Vagina (tissue), 2 donors: Measurements from ENCODE around the gene ZNF479. TPM values are rescaled to one million over a fixed set of nuclear protein-coding genes. Genes with fewer than 3 reads are reported as not detected.
"Not testable (repeated sequence)": the region's sequence is repeated elsewhere in the genome, so short reads cannot be mapped to it uniquely, and the experiment has no call there.

ENCODE experiments used
- DNase-seq, 2 donors: peaks; one replicate each; pipeline ENCODE4 v3.0.0-alpha.2; 2017; ENCODE audit errors: extremely low spot score in 2 of 2
- H3K27ac ChIP-seq: fragments of 200-600 bp; sonication (generic); one replicate; pipeline ENCODE4 v1.5.1; 2019
- H3K27me3 ChIP-seq: fragments of 200-600 bp; sonication (generic); one replicate; pipeline ENCODE4 v1.5.1; 2019
- H3K36me3 ChIP-seq, 2 donors: fragments of 200-600 bp; sonication (generic); one replicate each; pipeline ENCODE4 v1.5.1; 2017 to 2019
- H3K4me1 ChIP-seq: fragments of 200-600 bp; sonication (generic); one replicate; pipeline ENCODE4 v1.5.1; 2019
- H3K4me3 ChIP-seq, 2 donors: fragments of 200-600 bp; sonication (generic); 1 replicate in 1 of 2; 2 replicates in 1 of 2; pipeline ENCODE4 v1.5.1; 2016 to 2019
- H3K9me3 ChIP-seq: fragments of 200-600 bp; sonication (generic); one replicate; pipeline ENCODE4 v1.5.1; 2019
- POLR2A ChIP-seq, 2 donors: fragments of 450-650 bp; IDR thresholded peaks; one replicate each; pipeline ENCODE4 v1.6.1; 2017; ENCODE audit warnings: antibody characterized with exemption in 2 of 2, mild to moderate bottlenecking in 2 of 2, moderate library complexity in 2 of 2
- POLR2AphosphoS5 ChIP-seq, 2 donors: sonication (generic); formaldehyde crosslinking; IDR thresholded peaks; one replicate each; pipeline ENCODE4 v1.9.0; 2017; ENCODE audit warnings: antibody characterized with exemption in 2 of 2, mild to moderate bottlenecking in 2 of 2, low read depth in 1 of 2; ENCODE audit not compliant: insufficient read depth in 1 of 2
- intact Hi-C: fragments of 100-400 bp; cut with DNase I; formaldehyde crosslinking; loops from one replicate; pipeline ENCODE4 v1.15.1; 2023
- total RNA-seq: library from RNA; depleted of rRNA; stranded (reverse); fragments of >200 nt; gene quantifications from one replicate; pipeline ENCODE4 v1.2.3, GENCODE V29; 2016
- TF ChIP-seq, protein P1 (sequence below), 3 experiments: fragments of 450-650 bp in 2 of 3; fragments of 200-600 bp in 1 of 3; sonication (generic) in 1 of 3; IDR thresholded peaks; one replicate each; pipeline ENCODE4 v1.5.1; 2017 to 2019; ENCODE audit warnings: antibody characterized with exemption in 3 of 3, mild to moderate bottlenecking in 2 of 3, moderate library complexity in 2 of 3

ZNF479 gene
- not detected for total RNA-seq

- H3K4me3 ChIP-seq, H3K27me3 ChIP-seq, H3K27ac ChIP-seq, H3K9me3 ChIP-seq, H3K36me3 ChIP-seq, intact Hi-C loops, DNase-seq, H3K4me1 ChIP-seq: not testable (repeated sequence)
These were observed at the start of gene ZNF479 for GRCh38 chr7:57132336-57132735. ZNF479 (minus strand) TSS chr7:57132436; CDS start chr7:57132324, 112 bp downstream.

GRCh38 chr7:57182031-57182430 is 49.8 kb upstream of the ZNF479 start:
- H3K9me3 ChIP-seq: peaks cover 9% of the 10 kb centered on the region
- H3K27ac ChIP-seq: no peak overlapping the region
- DNase-seq: no peak
- H3K27me3 ChIP-seq: no peaks in the 10 kb centered on the region
- intact Hi-C loops: no loop called here
- no peaks in the 10 kb centered on the region for H3K4me1 ChIP-seq
- no peak for TF ChIP-seq POLR2A (IDR thresholded peaks at IDR 0.05)
- TF ChIP-seq POLR2AphosphoS5 (IDR thresholded peaks at IDR 0.05; ENCODE audit: insufficient read depth in 1 of 2, low read depth in 1 of 2): no peak
- TF ChIP-seq, protein P1, sequence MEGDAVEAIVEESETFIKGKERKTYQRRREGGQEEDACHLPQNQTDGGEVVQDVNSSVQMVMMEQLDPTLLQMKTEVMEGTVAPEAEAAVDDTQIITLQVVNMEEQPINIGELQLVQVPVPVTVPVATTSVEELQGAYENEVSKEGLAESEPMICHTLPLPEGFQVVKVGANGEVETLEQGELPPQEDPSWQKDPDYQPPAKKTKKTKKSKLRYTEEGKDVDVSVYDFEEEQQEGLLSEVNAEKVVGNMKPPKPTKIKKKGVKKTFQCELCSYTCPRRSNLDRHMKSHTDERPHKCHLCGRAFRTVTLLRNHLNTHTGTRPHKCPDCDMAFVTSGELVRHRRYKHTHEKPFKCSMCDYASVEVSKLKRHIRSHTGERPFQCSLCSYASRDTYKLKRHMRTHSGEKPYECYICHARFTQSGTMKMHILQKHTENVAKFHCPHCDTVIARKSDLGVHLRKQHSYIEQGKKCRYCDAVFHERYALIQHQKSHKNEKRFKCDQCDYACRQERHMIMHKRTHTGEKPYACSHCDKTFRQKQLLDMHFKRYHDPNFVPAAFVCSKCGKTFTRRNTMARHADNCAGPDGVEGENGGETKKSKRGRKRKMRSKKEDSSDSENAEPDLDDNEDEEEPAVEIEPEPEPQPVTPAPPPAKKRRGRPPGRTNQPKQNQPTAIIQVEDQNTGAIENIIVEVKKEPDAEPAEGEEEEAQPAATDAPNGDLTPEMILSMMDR (IDR thresholded peaks at IDR 0.05): no peak
- no peak overlapping the region for H3K4me3 ChIP-seq
- no peaks in the 10 kb centered on the region for H3K36me3 ChIP-seq

- H3K9me3 ChIP-seq: peaks cover 9% of the 10 kb centered on the region
- H3K27me3 ChIP-seq: no peaks in the 10 kb centered on the region
- H3K4me3 ChIP-seq: no peak overlapping the region
- no peak for DNase-seq
- TF ChIP-seq, protein P1 (IDR thresholded peaks at IDR 0.05): no peak
- TF ChIP-seq POLR2AphosphoS5 (IDR thresholded peaks at IDR 0.05; ENCODE audit: insufficient read depth in 1 of 2, low read depth in 1 of 2): no peak
- TF ChIP-seq POLR2A (IDR thresholded peaks at IDR 0.05): no peak
- intact Hi-C loops: no loop called here
- H3K36me3 ChIP-seq: no peaks in the 10 kb centered on the region
- H3K4me1 ChIP-seq: no peaks in the 10 kb centered on the region
- H3K27ac ChIP-seq: no peak overlapping the region
These were observed 49.0 kb upstream of the ZNF479 start for GRCh38 chr7:57181281-57181680.

- DNase-seq: no peak
- H3K9me3 ChIP-seq: peaks cover 9% of the 10 kb centered on the region
These were observed 47.7 kb upstream of the ZNF479 start for GRCh38 chr7:57179776-57180415.

DNA sequence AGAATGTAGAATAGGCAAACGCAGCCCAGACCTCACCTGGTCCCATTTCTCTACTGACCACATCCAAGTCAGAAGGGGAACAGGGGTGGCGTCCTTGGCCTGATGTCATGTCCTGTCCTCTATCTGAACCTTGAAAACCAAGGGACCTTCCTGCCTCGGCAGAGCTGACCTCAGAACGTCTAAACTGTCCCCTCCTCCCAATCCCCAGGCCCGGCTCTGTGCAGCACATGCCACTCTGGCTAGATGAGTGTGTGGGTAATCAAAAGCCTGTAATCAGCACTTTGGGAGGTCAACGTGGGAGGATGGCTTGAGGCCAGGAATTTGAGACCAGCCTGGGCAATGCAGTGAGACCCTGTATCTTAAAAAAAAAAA is 46.5 kb upstream of the ZNF479 start:
- no peak for DNase-seq
- Histone ChIP-seq H3K36me3 (no peaks in the 10 kb centered on the region), H3K4me1 (no peaks in the 10 kb centered on the region), H3K4me3 (no peak overlapping the region), H3K27ac (no peak overlapping the region), H3K27me3 (no peaks in the 10 kb centered on the region), H3K9me3 (peaks cover 9% of the 10 kb centered on the region)
- intact Hi-C loops: no loop called here
- TF ChIP-seq POLR2AphosphoS5 (IDR thresholded peaks at IDR 0.05; ENCODE audit: insufficient read depth in 1 of 2, low read depth in 1 of 2): no peak
- TF ChIP-seq, protein P1 (IDR thresholded peaks at IDR 0.05): no peak
- TF ChIP-seq POLR2A (IDR thresholded peaks at IDR 0.05): no peak

More at GRCh38 chr7:57179776-57180415, 47.7 kb upstream of the ZNF479 start:
- Histone ChIP-seq H3K27me3 (no peaks in the 10 kb centered on the region), H3K4me3 (no peak overlapping the region), H3K36me3 (no peaks in the 10 kb centered on the region), H3K27ac (no peak overlapping the region), H3K4me1 (no peaks in the 10 kb centered on the region)
- TF ChIP-seq, protein P1 (IDR thresholded peaks at IDR 0.05): no peak
- no peak for TF ChIP-seq POLR2AphosphoS5 (IDR thresholded peaks at IDR 0.05; ENCODE audit: insufficient read depth in 1 of 2, low read depth in 1 of 2)
- no peak for TF ChIP-seq POLR2A (IDR thresholded peaks at IDR 0.05)
- intact Hi-C loops: no loop called here
